ENCODE results near the gene SPO11.
A peak's percentile ranks its signal among the peaks of the same experiment; 100 is the strongest.
"Not testable (repeated sequence)": the region's sequence is repeated elsewhere in the genome, so short reads cannot be mapped to it uniquely, and the experiment has no call there.

Gene SPO11

GRCh38 chr20:57341663-57342062, 12.1 kb downstream of the SPO11 start:
- DNase-seq (ENCODE audit: low read depth), result no peak

GRCh38 chr20:57342829-57343228, 13.2 kb downstream of the SPO11 start:
- DNase-seq (ENCODE audit: low read depth), result no peak

DNA sequence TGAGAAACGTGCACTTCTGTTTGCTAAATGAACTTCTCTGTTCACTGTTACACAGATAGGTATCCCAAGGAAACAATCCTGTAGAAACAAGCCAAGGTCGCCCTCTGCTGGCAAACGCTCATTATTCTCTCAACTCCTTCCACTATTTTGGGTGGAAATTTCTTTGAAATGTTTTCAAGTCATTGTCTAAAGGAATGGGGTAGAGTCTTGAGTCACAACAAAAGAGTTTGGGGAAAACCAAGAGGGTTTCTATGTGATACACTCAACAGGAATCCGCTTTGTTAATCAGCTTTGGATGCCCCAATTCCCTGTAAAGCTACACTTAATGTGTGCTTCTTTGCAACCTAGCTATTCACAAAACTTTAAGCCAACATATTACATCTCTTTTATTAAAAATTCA, 16.9 kb downstream of the SPO11 start:
- DNase-seq (ENCODE audit: low read depth), result peak; percentile 60

GRCh38 chr20:57347393-57347792, 17.8 kb downstream of the SPO11 start:
- no peak for DNase-seq (ENCODE audit: low read depth)

DNA sequence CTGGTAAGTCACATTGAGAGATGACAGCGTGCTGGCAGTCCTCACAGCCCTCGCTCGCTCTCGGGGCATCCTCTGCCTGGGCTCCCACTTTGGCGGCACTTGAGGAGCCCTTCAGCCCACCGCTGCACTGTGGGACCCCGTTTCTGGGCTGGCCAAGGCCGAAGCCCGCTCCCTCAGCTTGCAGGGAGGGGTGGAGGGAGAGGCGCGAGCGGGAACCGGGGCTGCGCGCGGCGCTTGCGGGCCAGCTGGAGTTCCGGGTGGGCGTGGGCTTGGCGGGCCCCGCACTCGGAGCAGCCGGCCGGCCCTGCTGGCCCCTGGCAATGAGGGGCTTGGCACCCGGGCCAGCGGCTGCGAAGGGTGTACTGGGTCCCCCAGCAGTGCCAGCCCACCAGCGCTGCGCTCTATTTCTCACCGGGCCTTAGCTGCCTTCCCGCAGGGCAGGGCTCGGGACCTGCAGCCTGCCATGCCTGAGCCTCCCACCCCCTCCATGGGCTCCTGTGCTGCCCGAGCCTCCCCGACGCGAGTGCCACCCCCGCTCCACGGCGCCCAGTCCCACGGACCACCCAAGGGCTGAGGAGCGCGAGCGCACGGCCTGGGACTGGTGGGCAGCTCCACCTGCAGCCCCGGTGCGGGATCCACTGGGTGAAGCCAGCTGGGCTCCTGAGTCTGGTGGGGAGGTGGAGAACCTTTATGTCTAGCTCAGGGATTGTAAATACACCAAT, 18.8 kb downstream of the SPO11 start:
- not testable (repeated sequence) for DNase-seq (ENCODE audit: low read depth)

- DNase-seq (ENCODE audit: low read depth), result not testable (repeated sequence)
Observed at GRCh38 chr20:57348922-57349574, 19.4 kb downstream of the SPO11 start.

DNA sequence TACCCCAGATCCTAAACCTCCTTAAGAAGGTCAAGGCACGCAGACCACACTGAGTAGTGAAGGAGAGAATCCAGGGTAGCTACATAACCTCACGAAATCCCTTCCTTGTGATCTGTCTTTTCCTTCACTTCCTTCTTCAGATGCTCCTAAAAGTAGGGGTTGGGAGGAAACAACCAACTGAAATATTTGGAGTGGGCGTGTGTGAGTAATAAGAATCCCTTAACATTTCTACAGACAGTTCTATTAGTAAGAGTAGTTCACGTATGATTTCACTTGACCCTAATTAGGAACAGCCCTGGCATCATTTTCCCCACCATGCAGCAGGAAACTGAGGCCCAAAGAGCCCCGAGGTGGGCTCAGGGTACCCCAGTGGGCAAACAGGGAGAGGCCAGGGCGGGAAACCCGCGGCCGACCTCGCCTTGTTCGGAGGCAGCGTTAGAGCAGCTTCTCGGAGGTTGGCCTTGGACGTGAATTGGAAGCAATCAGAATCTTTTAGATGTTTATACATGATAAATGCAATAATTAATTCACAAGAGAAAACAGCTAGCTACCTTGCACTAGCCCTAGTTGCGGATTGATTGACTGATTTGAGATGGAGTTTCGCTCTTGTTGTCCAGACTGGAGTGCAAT, 20.6 kb downstream of the SPO11 start:
- no peak for DNase-seq (ENCODE audit: low read depth)

- not testable (repeated sequence) for DNase-seq (ENCODE audit: low read depth)
Observed at GRCh38 chr20:57350726-57351041, 21.1 kb downstream of the SPO11 start.

- DNase-seq (ENCODE audit: low read depth), result peak; percentile 88
Observed at GRCh38 chr20:57351042-57351783, 21.6 kb downstream of the SPO11 start, which contains the start of gene RAE1. Gene RAE1, plus strand, starts transcription at chr20:57351255. Its CDS starts 2,784 bp downstream, at chr20:57354039.

GRCh38 chr20:57352305-57352704, 22.7 kb downstream of the SPO11 start:
- DNase-seq (ENCODE audit: low read depth), result no peak

DNA sequence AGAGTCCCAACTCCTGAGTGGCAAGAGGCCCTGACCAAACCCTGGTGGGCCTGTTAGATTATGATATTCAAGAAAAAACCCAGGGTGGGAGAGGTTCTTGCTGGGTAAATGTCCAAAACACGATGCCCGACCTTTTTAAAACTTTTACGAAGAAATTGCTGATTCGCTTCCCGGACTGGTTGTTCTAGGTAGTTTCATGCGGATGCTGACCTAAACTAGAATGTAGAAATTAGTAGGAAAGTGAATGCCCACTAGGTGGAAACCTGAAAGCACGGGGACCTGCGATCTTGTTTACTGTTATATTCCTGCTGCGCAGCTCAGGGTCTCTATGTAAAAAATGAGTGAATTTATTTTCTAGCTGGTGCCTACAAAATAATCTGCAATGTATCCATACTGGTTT, 23.7 kb downstream of the SPO11 start:
- DNase-seq (ENCODE audit: low read depth), result no peak

DNA sequence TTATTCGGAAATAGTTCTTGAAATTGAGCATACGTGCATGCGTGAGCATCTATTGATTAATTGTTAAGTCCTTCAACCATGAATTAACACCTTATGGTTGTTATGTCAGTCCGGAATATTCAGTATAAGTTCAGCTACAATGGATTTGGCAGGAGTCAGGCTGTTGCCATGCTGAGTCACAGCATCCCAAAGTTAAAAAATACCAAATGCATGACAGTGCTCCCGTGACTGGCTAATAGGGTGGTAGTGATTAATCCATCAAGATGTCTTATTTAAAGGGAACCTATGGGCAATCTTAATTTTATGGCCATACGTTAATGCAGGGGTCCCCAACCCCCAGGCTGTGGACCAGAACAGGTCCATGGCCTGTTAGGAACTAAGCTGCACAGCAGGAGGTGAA, 31.9 kb downstream of the SPO11 start:
- no peak for DNase-seq (ENCODE audit: low read depth)

DNA sequence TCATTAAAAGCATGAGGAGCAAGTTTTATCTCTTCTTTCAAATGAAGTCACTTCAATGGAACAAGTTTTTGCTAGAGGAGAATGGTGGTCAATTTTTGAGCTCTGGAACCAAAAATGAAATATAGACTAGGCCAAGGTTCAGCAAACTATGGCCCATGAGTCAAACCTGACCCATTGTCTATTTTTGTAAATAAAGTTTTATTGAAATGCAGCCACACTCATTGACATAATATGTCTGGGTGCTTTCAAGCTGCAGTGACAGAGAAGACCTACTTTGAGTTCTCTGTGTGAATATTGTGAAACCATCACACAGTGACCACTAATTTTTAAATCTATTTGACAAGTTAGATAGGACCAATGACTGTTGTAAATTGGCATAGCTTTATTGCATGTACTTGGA, 34.8 kb downstream of the SPO11 start:
- no peak for DNase-seq (ENCODE audit: low read depth)

DNA sequence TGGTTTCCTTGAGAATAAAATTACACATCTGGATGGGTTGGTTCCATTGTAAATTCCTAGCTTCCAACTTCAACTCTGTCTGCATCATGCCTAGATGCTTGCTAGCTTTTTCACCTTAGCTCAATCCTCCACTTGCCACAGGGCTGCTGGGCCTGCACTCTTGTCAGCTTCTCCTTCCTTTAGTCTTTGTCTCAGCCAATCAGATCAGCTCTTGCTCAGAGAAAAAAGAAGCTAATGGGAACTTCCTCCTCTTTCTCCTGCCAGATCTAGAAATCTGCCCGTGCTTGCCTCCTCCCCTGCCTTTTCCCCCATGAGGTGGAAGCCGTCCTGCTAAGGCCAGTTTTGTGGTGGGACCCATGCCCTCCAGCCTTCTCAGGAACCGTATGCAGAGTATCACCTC, 40.0 kb downstream of the SPO11 start:
- DNase-seq (ENCODE audit: low read depth), result no peak

DNA sequence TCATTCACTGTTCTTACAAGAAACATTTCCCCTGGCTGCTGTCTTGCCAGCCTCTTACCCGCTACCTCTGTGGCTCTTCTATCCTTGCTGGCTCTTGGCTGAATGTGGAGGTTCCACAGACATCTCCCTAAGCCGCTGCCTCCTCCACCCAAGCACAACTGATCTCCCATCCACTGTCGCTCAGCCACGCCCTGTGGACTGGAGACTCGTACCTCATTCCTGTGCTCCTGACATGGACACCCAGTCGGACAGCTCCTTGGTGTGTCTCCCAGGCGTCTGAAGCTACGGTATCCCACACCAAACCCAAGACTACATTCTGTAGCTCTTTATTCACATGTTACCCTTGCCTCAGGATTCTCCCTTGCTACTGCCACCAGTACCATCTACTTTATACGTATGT, 40.7 kb downstream of the SPO11 start:
- no peak for DNase-seq (ENCODE audit: low read depth)

DNA sequence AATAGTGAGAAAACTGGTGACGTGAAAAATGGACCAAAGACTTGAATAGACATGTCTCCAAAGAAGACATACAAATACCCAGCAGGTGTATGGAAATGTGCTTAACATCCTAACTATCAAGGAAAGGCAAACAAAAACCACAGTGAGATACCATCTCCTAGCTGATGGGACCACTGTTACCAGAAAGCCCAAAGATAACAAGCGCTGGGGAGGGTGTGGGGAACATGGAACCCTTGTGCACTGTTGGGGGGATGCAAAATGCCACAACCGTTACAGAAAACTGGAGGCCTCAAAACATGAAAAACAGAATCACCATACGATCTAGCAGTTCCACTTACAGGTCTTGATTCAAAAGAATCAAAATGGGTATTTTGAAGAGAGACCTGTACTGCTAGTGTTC, 41.8 kb downstream of the SPO11 start:
- DNase-seq (ENCODE audit: low read depth), result no peak

- DNase-seq (ENCODE audit: low read depth), result no peak
Observed at GRCh38 chr20:57372157-57372556, 42.6 kb downstream of the SPO11 start.

- DNase-seq (ENCODE audit: low read depth), result no peak
Observed at GRCh38 chr20:57372581-57373350, 43.2 kb downstream of the SPO11 start.

GRCh38 chr20:57374343-57374930, 44.8 kb downstream of the SPO11 start:
- DNase-seq (ENCODE audit: low read depth), result no peak

DNA sequence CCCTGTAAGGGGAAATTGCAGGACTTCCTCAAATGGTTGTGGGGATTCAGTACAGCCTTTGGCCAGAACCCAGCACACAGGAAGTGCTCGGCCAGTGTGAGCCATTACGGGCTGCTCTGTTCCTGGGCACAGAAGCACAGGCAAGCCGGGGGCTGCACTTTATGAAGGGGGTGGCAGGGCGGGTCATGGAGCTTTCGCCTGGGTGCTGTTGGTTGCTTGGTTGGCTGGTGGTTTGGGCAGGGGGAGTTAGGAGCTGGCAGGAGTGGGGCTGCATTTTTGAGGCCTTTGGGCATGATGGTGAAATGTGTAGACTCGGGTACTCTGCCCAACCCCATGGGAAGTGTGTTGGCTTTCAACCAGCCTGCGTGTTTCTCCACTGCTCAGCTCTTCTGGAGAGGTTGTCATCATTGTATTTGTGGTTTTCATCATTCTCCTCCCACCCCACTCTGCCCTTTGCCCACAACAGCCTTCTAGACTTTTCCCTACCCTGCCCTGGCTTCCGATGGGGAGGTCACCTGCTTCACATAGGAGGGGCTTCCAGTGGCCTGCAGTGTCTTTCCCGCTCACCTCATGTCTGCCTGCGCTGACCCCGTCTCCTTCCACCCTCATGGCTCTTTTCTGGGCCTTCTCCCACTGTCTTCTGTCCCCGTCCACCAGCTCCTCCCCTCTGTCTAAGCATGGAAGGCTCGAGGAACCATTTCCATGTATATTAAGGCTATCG, 45.5 kb downstream of the SPO11 start:
- DNase-seq (ENCODE audit: low read depth), result no peak
